H1 (cell line): ENCODE measurements around the gene SRPRA. TPM values are rescaled to one million over a fixed set of nuclear protein-coding genes. Genes with fewer than 3 reads are reported as not detected.

Source experiments
- CHD7 ChIP-seq: fragments of 300-600 bp; sonication (generic); IDR thresholded peaks from 2 replicates; pipeline ENCODE4 v1.7.1; 2012; ENCODE audit warnings: low read length, moderate library complexity, mild to moderate bottlenecking, inconsistent platforms; ENCODE audit not compliant: insufficient replicate concordance
- JUND ChIP-seq: IDR thresholded peaks from 2 replicates; pipeline ENCODE4 v1.6.1; 2011; ENCODE audit warnings: mild to moderate bottlenecking, improper control_type of control experiment, low read length
- POU5F1 ChIP-seq: IDR thresholded peaks from 2 replicates; pipeline ENCODE4 v1.6.1; 2011; ENCODE audit warnings: low read depth, mild to moderate bottlenecking, low read length, moderate library complexity
- SAP30 ChIP-seq: fragments of 300-600 bp; sonication (generic); IDR thresholded peaks from 2 replicates; pipeline ENCODE4 v1.7.1; 2012; ENCODE audit warnings: low read length, moderate library complexity, mild to moderate bottlenecking, inconsistent platforms; ENCODE audit not compliant: insufficient read depth, insufficient replicate concordance
- polyA plus RNA-seq, 7 experiments: library from polyadenylated mRNA; depleted of rRNA in 3 of 7; stranded (reverse) in 5 of 7; unstranded in 2 of 7; fragments of >200 nt in 5 of 7; fragments of 200-250 nt in 2 of 7; gene quantifications; 1 replicate in 5 of 7; 2 replicates in 1 of 7; 4 replicates in 1 of 7; pipeline versions ENCODE4 v1.2.1 to v1.2.3, GENCODE V29; 2011 to 2013; ENCODE audit warnings: missing spikeins in 2 of 7, mixed read lengths in 2 of 7
- total RNA-seq: library from RNA; stranded (reverse); fragmentation: NEBNext Ultra II Directional; extraction: Animal tissue kit (Norgen Biotek cat#: 25700); gene quantifications from 2 replicates; pipeline ENCODE4 v1.2.1, GENCODE V29; 2021

The SRPRA gene
- total and polyA plus RNA-seq, 2 of the 8 experiments (the other 6 are each of a cell fraction or from before 2014, with no cell fraction given) = 57.6 to 62.0 TPM

GRCh38 chr11:126225295-126225665, 43.4 kb downstream of the SRPRA start (continued):
- no peak for TF ChIP-seq CHD7
- TF ChIP-seq SAP30 = no peak
- TF ChIP-seq POU5F1 = no peak
- TF ChIP-seq JUND = no peak
- TF ChIP-seq, all 59 proteins: peak for 0
